ENCODE measurements around the gene RABIF. TPM values are rescaled to one million over a fixed set of nuclear protein-coding genes. Genes with fewer than 3 reads are reported as not detected.
A peak's percentile ranks its signal among the peaks of the same experiment; 100 is the strongest.
"Not testable (repeated sequence)": the region's sequence is repeated elsewhere in the genome, so short reads cannot be mapped to it uniquely, and the experiment has no call there.

RABIF gene
- 7.0 and 10.0 TPM in 2 replicates for total RNA-seq (ENCODE audit: low replicate concordance)
- long read RNA-seq, transcript RABIF-201 (2 exons, 2,430 nt) = major isoform, 42 of 43 reads
- long read RNA-seq, partial matches to known transcripts = 1 of 43 reads
- long read RNA-seq, other reads (novel, unspliced or antisense) = 0 of 43 reads

- Mint-ChIP-seq H3K9me3 (no peaks in the 10 kb centered on the region), H3K36me3 (no peaks in the 10 kb centered on the region), H3K27me3 (no peaks in the 10 kb centered on the region), H3K4me1 (ENCODE audit: unreplicated experiment) (peaks cover 10% of the 10 kb centered on the region), H3K27ac (peak within 1 kb of the TSS; percentile 97), H3K4me3 (peak within 1 kb of the TSS; percentile 97)
- TF ChIP-seq CTCF (conservative IDR thresholded peaks at IDR 0.05) = peak; percentile 32
- peak; percentile 95 for DNase-seq (ENCODE audit: extremely low spot score, unreplicated experiment)
Measured at GRCh38 chr1:202888531-202889360, at the start of gene RABIF. TSS of gene RABIF (minus strand) at chr1:202889149. CDS start at chr1:202889098, 51 bp downstream.

- H3K27ac Mint-ChIP-seq = no peak overlapping the region
- H3K36me3 Mint-ChIP-seq = peaks cover 16% of the 10 kb centered on the region
- DNase-seq (ENCODE audit: extremely low spot score, unreplicated experiment) = no peak
- H3K4me3 Mint-ChIP-seq = no peak overlapping the region
- no peaks in the 10 kb centered on the region for H3K4me1 Mint-ChIP-seq (ENCODE audit: unreplicated experiment)
- no peak for TF ChIP-seq CTCF (conservative IDR thresholded peaks at IDR 0.05)
- H3K27me3 Mint-ChIP-seq = peaks cover 8% of the 10 kb centered on the region
- no peaks in the 10 kb centered on the region for H3K9me3 Mint-ChIP-seq
Measured at GRCh38 chr1:202938287-202938925, 49.5 kb upstream of the RABIF start.

GRCh38 chr1:202936409-202936808 is 47.5 kb upstream of the RABIF start:
- not testable (repeated sequence) for DNase-seq (ENCODE audit: extremely low spot score, unreplicated experiment); H3K9me3 Mint-ChIP-seq; H3K27ac Mint-ChIP-seq; H3K36me3 Mint-ChIP-seq; H3K4me1 Mint-ChIP-seq (ENCODE audit: unreplicated experiment); H3K4me3 Mint-ChIP-seq
- H3K27me3 Mint-ChIP-seq = peaks cover 11% of the 10 kb centered on the region

- peaks cover 4% of the 10 kb centered on the region for H3K36me3 Mint-ChIP-seq
Measured at GRCh38 chr1:202935844-202936243, 46.9 kb upstream of the RABIF start.

GRCh38 chr1:202934755-202935154 is 45.8 kb upstream of the RABIF start:
- H3K27me3 Mint-ChIP-seq = peaks cover 11% of the 10 kb centered on the region
- no peak for DNase-seq (ENCODE audit: extremely low spot score, unreplicated experiment)
- peaks cover 5% of the 10 kb centered on the region for H3K9me3 Mint-ChIP-seq
- TF ChIP-seq CTCF (conservative IDR thresholded peaks at IDR 0.05) = no peak
- no peaks in the 10 kb centered on the region for H3K4me1 Mint-ChIP-seq (ENCODE audit: unreplicated experiment)
- peaks cover 4% of the 10 kb centered on the region for H3K36me3 Mint-ChIP-seq
- H3K27ac Mint-ChIP-seq = no peak overlapping the region
- H3K4me3 Mint-ChIP-seq = no peak overlapping the region

More at GRCh38 chr1:202935844-202936243, 46.9 kb upstream of the RABIF start:
- no peak for TF ChIP-seq CTCF (conservative IDR thresholded peaks at IDR 0.05)
- Mint-ChIP-seq H3K9me3 (peaks cover 5% of the 10 kb centered on the region), H3K4me3 (no peak overlapping the region), H3K4me1 (ENCODE audit: unreplicated experiment) (no peaks in the 10 kb centered on the region), H3K27me3 (peaks cover 11% of the 10 kb centered on the region), H3K27ac (no peak overlapping the region)
- DNase-seq (ENCODE audit: extremely low spot score, unreplicated experiment) = no peak

- H3K27ac Mint-ChIP-seq = no peak overlapping the region
- no peak for DNase-seq (ENCODE audit: extremely low spot score, unreplicated experiment)
- H3K27me3 Mint-ChIP-seq = peaks cover 11% of the 10 kb centered on the region
Measured at GRCh38 chr1:202932476-202932875, 43.5 kb upstream of the RABIF start.

More at GRCh38 chr1:202932476-202932875, 43.5 kb upstream of the RABIF start:
- Mint-ChIP-seq H3K4me1 (ENCODE audit: unreplicated experiment) (no peaks in the 10 kb centered on the region), H3K9me3 (peaks cover 5% of the 10 kb centered on the region), H3K36me3 (no peaks in the 10 kb centered on the region), H3K4me3 (no peak overlapping the region)
- no peak for TF ChIP-seq CTCF (conservative IDR thresholded peaks at IDR 0.05)

Data from type B pancreatic cell (in vitro differentiated cells).